KMS-11 (cell line): ENCODE measurements around the gene GNG10.

Source experiments
- H2AFZ ChIP-seq: fragments of 200-600 bp; sonication (generic); 2 replicates; pipeline ENCODE4 v1.6.1; 2016; ENCODE audit warnings: antibody characterized with exemption, mixed run types, low read depth
- H3K27ac ChIP-seq: fragments of 200-600 bp; sonication (generic); 2 replicates; pipeline ENCODE4 v1.6.1; 2016; ENCODE audit warnings: mild to moderate bottlenecking, mixed run types
- H3K27me3 ChIP-seq: fragments of 200-600 bp; sonication (generic); 2 replicates; pipeline ENCODE4 v1.6.1; 2017; ENCODE audit warnings: mild to moderate bottlenecking, low read depth, mixed run types, moderate library complexity; ENCODE audit not compliant: insufficient read depth
- H3K36me3 ChIP-seq: fragments of 200-600 bp; sonication (generic); 2 replicates; pipeline ENCODE4 v1.6.1; 2017; ENCODE audit warnings: mild to moderate bottlenecking, mixed run types; ENCODE audit not compliant: insufficient read depth
- H3K4me1 ChIP-seq: fragments of 200-600 bp; sonication (generic); 2 replicates; pipeline ENCODE4 v1.6.1; 2016; ENCODE audit warnings: mild to moderate bottlenecking, low read depth, mixed run types; ENCODE audit not compliant: poor library complexity, severe bottlenecking
- H3K4me2 ChIP-seq: fragments of 200-600 bp; sonication (generic); 2 replicates; pipeline ENCODE4 v1.7.0; 2016; ENCODE audit warnings: mild to moderate bottlenecking, mixed run types
- H3K4me3 ChIP-seq: fragments of 200-600 bp; sonication (generic); IDR thresholded peaks from 2 replicates; pipeline ENCODE4 v1.6.1; 2017; ENCODE audit warnings: low read depth, low read length, mixed read lengths; ENCODE audit not compliant: insufficient read depth
- H3K79me2 ChIP-seq: fragments of 200-600 bp; sonication (generic); 2 replicates; pipeline ENCODE4 v1.6.1; 2016; ENCODE audit warnings: low read depth, mixed run types; ENCODE audit not compliant: insufficient read depth
- H3K9ac ChIP-seq: fragments of 200-600 bp; sonication (generic); 2 replicates; pipeline ENCODE4 v1.6.1; 2016; ENCODE audit warnings: mild to moderate bottlenecking, mixed run types
- H4K20me1 ChIP-seq: fragments of 200-600 bp; sonication (generic); 2 replicates; pipeline ENCODE4 v1.6.1; 2016; ENCODE audit warnings: mild to moderate bottlenecking, mixed run types; ENCODE audit not compliant: insufficient read depth
- TF ChIP-seq, protein P1 (sequence below): fragments of 200-600 bp; sonication (generic); conservative IDR thresholded peaks from 2 replicates; pipeline ENCODE4 v1.6.1; 2017; ENCODE audit warnings: low read depth, mild to moderate bottlenecking, antibody characterized with exemption, low read length, moderate library complexity, mixed read lengths

The GNG10 gene

DNA sequence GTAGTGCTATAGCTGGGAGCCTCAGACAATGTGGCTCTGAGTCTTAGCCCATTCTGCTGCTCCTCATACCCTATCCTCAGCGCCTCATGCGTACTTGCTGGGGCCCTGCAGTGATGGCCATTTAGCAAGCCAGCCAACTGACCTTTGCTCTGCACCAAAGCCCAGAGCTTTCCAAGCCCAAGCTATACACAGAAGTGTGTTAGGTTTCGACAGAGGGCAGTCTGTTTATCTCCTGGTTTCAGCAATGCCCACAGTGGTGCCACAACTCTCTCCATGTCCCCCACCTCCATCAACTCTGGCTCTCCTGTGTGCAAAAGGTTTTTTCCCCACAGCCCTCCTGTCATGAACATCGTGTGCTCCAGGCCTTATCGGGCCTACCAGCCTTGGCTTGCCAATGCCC is 16.9 kb downstream of the GNG10 start:
- Histone ChIP-seq H3K27ac (no peak overlapping the region), H3K36me3 (no peaks in the 10 kb centered on the region), H3K9ac (no peak overlapping the region), H2AFZ (no peak overlapping the region), H3K27me3 (no peaks in the 10 kb centered on the region), H3K4me3 (no peak overlapping the region), H4K20me1 (no peaks in the 10 kb centered on the region), H3K4me2 (no peak overlapping the region), H3K4me1 (no peaks in the 10 kb centered on the region), H3K79me2 (no peaks in the 10 kb centered on the region)
- TF ChIP-seq, protein P1, sequence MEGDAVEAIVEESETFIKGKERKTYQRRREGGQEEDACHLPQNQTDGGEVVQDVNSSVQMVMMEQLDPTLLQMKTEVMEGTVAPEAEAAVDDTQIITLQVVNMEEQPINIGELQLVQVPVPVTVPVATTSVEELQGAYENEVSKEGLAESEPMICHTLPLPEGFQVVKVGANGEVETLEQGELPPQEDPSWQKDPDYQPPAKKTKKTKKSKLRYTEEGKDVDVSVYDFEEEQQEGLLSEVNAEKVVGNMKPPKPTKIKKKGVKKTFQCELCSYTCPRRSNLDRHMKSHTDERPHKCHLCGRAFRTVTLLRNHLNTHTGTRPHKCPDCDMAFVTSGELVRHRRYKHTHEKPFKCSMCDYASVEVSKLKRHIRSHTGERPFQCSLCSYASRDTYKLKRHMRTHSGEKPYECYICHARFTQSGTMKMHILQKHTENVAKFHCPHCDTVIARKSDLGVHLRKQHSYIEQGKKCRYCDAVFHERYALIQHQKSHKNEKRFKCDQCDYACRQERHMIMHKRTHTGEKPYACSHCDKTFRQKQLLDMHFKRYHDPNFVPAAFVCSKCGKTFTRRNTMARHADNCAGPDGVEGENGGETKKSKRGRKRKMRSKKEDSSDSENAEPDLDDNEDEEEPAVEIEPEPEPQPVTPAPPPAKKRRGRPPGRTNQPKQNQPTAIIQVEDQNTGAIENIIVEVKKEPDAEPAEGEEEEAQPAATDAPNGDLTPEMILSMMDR: no peak

DNA sequence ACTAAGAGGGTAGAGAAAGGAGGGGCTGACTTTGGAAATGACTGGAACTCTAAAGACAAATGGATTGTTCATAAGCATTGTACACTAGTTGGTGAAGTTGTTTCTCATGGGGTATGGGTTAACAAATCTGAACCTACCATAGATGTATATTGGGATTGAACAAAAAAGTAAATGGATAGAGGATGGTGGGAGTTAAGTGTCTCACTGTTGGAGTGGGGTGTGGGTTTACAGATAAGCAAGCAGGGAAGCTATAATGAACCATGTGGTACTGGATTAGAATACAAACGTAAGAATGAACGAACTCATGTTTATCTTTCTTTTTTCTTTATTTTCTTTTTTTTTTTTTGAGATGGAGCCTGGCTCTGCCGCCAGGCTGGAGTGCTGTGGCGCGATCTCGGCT is 17.8 kb downstream of the GNG10 start:
- Histone ChIP-seq H3K4me1 (no peaks in the 10 kb centered on the region), H3K27ac (no peak overlapping the region), H2AFZ (no peak overlapping the region), H3K4me2 (no peak overlapping the region), H3K27me3 (no peaks in the 10 kb centered on the region), H3K79me2 (no peaks in the 10 kb centered on the region), H3K36me3 (no peaks in the 10 kb centered on the region), H3K9ac (no peak overlapping the region), H4K20me1 (no peaks in the 10 kb centered on the region), H3K4me3 (no peak overlapping the region)
- TF ChIP-seq, protein P1: no peak

DNA sequence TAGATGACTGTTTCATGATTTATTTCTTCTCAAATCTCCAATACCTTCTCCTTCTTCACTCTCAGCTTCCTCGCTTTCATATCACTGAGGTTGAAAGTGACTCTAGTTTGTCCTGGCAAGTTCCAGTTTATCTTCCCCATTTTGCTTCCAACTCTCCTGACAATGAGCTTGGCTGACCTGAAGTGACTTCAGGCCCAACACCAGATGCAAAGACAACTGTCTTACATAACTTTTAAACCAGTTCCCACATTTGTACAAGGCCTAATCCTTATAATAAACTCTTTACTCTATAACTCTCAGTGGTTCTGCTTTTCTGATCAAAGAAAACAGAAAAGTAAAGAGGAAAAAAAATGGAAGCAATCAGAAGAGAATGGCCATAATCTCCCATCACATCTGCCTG is 22.0 kb downstream of the GNG10 start:
- TF ChIP-seq, protein P1: no peak
- Histone ChIP-seq H3K4me1 (no peaks in the 10 kb centered on the region), H3K36me3 (no peaks in the 10 kb centered on the region), H3K79me2 (no peaks in the 10 kb centered on the region), H3K27me3 (no peaks in the 10 kb centered on the region), H3K4me3 (no peak overlapping the region), H3K9ac (no peak overlapping the region), H2AFZ (no peak overlapping the region), H3K4me2 (no peak overlapping the region), H4K20me1 (no peaks in the 10 kb centered on the region), H3K27ac (no peak overlapping the region)

DNA sequence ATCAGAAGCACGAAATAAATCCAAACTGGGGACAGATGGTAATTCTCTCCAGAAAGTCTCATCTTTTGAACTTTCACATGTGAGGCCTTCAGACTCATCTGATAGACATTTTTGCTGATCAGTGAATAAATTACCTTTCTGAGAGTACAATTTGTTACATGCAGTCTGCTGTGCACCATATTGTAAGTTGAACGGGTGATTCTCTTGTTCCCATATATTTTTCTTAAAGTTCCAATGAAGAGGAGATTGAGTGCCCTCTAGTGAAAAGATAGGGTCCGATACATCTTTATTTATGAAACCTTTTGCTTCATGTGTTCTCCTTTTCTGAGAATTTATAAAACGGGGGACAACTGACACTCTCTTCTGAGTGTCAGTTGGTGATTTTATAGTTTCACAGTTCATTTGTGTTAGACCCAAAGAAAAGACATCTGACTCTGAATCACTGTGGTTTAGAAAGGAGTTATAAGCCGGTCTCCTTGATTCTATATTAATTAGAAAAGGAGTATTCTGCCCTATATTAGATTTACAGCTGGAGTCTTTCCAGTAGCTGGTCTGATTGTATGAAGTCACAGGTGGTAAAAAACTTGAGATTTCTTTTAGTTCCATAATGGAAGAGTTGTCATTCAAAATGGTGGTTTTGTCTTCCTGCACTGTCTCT is 30.4 kb downstream of the GNG10 start:
- 0 out of 2 replicates have a peak overlapping the region, but pooled peaks have one; percentile 3 for H2AFZ ChIP-seq
- TF ChIP-seq, protein P1: peak; percentile 41
- no peaks in the 10 kb centered on the region; the same call in 1 of the 2 replicates for H3K36me3 ChIP-seq
- no peaks in the 10 kb centered on the region for H3K27me3 ChIP-seq
- no peaks in the 10 kb centered on the region for H4K20me1 ChIP-seq
- peak overlapping the region; percentile 16 for H3K4me2 ChIP-seq
- H3K9ac ChIP-seq: no peak overlapping the region; the same call in 1 of the 2 replicates
- no peak overlapping the region for H3K4me3 ChIP-seq
- peaks cover 15% of the 10 kb centered on the region for H3K4me1 ChIP-seq
- H3K79me2 ChIP-seq: no peaks in the 10 kb centered on the region
- H3K27ac ChIP-seq: no peak overlapping the region
